ENCODE data around the gene HSPA1B. TPM values are rescaled to one million over a fixed set of nuclear protein-coding genes. Genes with fewer than 3 reads are reported as not detected.

The HSPA1B gene
- total RNA-seq, 1 experiment from 2014 or later: 214 TPM

DNA sequence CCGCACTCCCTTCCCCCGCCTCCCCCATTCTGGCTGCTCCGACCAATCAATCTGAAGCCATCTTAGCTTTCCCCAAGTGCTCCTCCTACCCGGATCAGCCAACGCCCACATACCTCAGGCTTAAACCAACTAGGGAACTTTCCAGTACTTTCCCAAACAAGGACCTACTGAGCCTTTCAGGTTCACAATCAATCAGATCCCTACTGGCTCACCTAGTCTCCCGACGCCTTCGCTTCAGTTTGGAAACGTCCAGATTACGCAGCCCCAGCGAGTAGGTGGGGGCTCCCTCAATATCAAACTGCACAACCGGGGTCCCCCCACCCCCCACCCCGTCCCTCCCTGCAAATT lies 12.9 kb upstream of the HSPA1B start:
- Histone ChIP-seq H3K27ac (ENCODE audit: low read depth, low read length) (peak overlapping the region; percentile 81), H3K4me2 (ENCODE audit: low read length) (peak overlapping the region; percentile 63), H3K4me3 (replicated peaks in 1 of 2; ENCODE audit: low read depth in 1 of 2, low read length in 2 of 2) (no peak overlapping the region), H3K9me2 (ENCODE audit: insufficient read depth) (no peaks in the 10 kb centered on the region), H3K36me3 (ENCODE audit: control insufficient read depth in 1 of 2, insufficient read depth in 2 of 2, low read length in 2 of 2) (no peaks in the 10 kb centered on the region), H3K27me3 (ENCODE audit: insufficient read depth, low read length) (no peaks in the 10 kb centered on the region), H3K4me1 (ENCODE audit: control insufficient read depth in 1 of 2, insufficient read depth in 2 of 2, low read length in 2 of 2) (peaks cover 25 to 29% of the 10 kb centered on the region in 2 experiments), H2AFZ (ENCODE audit: low read depth, low read length, poor library complexity, severe bottlenecking) (no peak overlapping the region), H3K79me2 (ENCODE audit: insufficient read depth, low read length) (no peaks in the 10 kb centered on the region), H3K9me3 (ENCODE audit: control insufficient read depth in 1 of 2, insufficient read depth in 1 of 2, low read depth in 1 of 2, low read length in 2 of 2) (peaks cover 0 to 5% of the 10 kb centered on the region in 2 experiments; a peak in 1 of 4 replicates), H4K20me1 (ENCODE audit: insufficient read depth) (no peaks in the 10 kb centered on the region), H3K9ac (ENCODE audit: low read length) (peak overlapping the region; percentile 41)
- POLR2A ChIA-PET: interaction anchor here (0.7 to 3.3 kb wide), 4 partner anchors 13 to 112 kb away, joined by 3 to 24 read pairs (median 4); partner anchors contain the start of genes ABHD16A and HSPA1B
- BruUV-seq (replicated peaks): no TSS peak
- CTCF ChIA-PET: interaction anchor here (0.6 to 0.9 kb wide), 3 partner anchors 24 to 1024 kb away, joined by 3 to 4 read pairs (median 3); partner anchors contain the start of gene TAP2
- DNase-seq (ENCODE audit: low read depth, low spot score): peak; percentile 90
- TF ChIP-seq SRF (IDR thresholded peaks at IDR 0.05; ENCODE audit: low read depth) (no peak), YY1 (IDR thresholded peaks at IDR 0.05; ENCODE audit: extremely low read depth, insufficient replicate concordance, low read depth, low read length) (peak; percentile 45), EGR1 (IDR thresholded peaks at IDR 0.05; ENCODE audit: low read depth) (peak; percentile 61; the same call in 1 of the 2 replicates), EZH2phosphoT487 (IDR thresholded peaks at IDR 0.05; ENCODE audit: borderline replicate concordance) (no peak), POLR2AphosphoS5 (IDR thresholded peaks at IDR 0.05; ENCODE audit: low read depth, low read length) (peak; percentile 50; the same call in 1 of the 2 replicates)
- RAD21 ChIA-PET (ENCODE audit: low non-redundant PET in 1 of 2, low total read pairs in 2 of 2, uncharacterized antibody in 2 of 2, unreplicated experiment in 2 of 2): no interaction called here
- ATAC-seq: peak; percentile 91
- intact Hi-C loops (cut with micrococcal nuclease): no loop called here

DNA sequence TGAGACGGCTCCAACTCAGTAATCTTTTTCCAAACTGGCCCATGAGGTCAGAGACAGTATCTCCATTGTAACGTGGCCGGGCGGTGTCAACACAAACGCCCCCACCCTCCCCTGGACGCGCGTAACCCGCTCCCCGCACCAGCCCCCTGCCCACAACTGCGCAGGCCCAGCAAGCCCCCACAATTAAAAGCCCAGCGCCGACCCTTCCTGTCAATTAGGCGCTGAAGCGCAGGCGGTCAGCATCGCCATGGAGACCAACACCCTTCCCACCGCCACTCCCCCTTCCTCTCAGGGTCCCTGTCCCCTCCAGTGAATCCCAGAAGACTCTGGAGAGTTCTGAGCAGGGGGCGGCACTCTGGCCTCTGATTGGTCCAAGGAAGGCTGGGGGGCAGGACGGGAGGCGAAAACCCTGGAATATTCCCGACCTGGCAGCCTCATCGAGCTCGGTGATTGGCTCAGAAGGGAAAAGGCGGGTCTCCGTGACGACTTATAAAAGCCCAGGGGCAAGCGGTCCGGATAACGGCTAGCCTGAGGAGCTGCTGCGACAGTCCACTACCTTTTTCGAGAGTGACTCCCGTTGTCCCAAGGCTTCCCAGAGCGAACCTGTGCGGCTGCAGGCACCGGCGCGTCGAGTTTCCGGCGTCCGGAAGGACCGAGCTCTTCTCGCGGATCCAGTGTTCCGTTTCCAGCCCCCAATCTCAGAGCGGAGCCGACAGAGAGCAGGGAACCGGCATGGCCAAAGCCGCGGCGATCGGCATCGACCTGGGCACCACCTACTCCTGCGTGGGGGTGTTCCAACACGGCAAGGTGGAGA lies 12.3 kb upstream of the HSPA1B start, which contains the start of the genes HSPA1A and HSPA1L:
HSPA1A (plus strand) TSS at position 519 of the 814 bp plus-strand sequence; CDS start at position 733, 214 bp downstream.
HSPA1L (minus strand) TSS at position 259 of the 814 bp plus-strand sequence. CDS start 3,311 bp downstream, outside the sequence.
- ChIA-PET CTCF (interaction anchor here (0.6 to 0.9 kb wide), 2 partner anchors 749 to 1023 kb away, joined by 3 to 4 read pairs; partner anchors contain the start of gene TAP2), RAD21 (ENCODE audit: low non-redundant PET in 1 of 2, low total read pairs in 2 of 2, uncharacterized antibody in 2 of 2, unreplicated experiment in 2 of 2) (no interaction called here), POLR2A (interaction anchor here (0.9 to 3.3 kb wide), 3 partner anchors 12 to 112 kb away, joined by 3 to 24 read pairs (median 4); partner anchors contain the start of genes ABHD16A and HSPA1B)
- Histone ChIP-seq H3K27ac (ENCODE audit: low read depth, low read length) (peak within 1 kb of the TSS; percentile 81), H3K9ac (ENCODE audit: low read length) (peak within 1 kb of the TSS; percentile 67), H3K9me3 (ENCODE audit: control insufficient read depth in 1 of 2, insufficient read depth in 1 of 2, low read depth in 1 of 2, low read length in 2 of 2) (peaks cover 0 to 5% of the 10 kb centered on the region in 2 experiments; a peak in 1 of 4 replicates), H3K36me3 (ENCODE audit: control insufficient read depth in 1 of 2, insufficient read depth in 2 of 2, low read length in 2 of 2) (no peaks in the 10 kb centered on the region), H3K79me2 (ENCODE audit: insufficient read depth, low read length) (no peaks in the 10 kb centered on the region), H3K27me3 (ENCODE audit: insufficient read depth, low read length) (no peaks in the 10 kb centered on the region), H3K4me3 (replicated peaks in 1 of 2; ENCODE audit: low read depth in 1 of 2, low read length in 2 of 2) (peak within 1 kb of the TSS; percentile 32 to 54), H3K4me1 (ENCODE audit: control insufficient read depth in 1 of 2, insufficient read depth in 2 of 2, low read length in 2 of 2) (peaks cover 29 to 33% of the 10 kb centered on the region in 2 experiments), H3K4me2 (ENCODE audit: low read length) (peak within 1 kb of the TSS; percentile 79), H2AFZ (ENCODE audit: low read depth, low read length, poor library complexity, severe bottlenecking) (peak within 1 kb of the TSS; percentile 57), H3K9me2 (ENCODE audit: insufficient read depth) (no peaks in the 10 kb centered on the region), H4K20me1 (ENCODE audit: insufficient read depth) (no peaks in the 10 kb centered on the region)
- no TSS peak for BruUV-seq (replicated peaks)
- intact Hi-C loops (cut with micrococcal nuclease): no loop called here
- DNase-seq (ENCODE audit: low read depth, low spot score): no peak
- ATAC-seq: no peak
- TF ChIP-seq SIN3A (IDR thresholded peaks at IDR 0.05; ENCODE audit: low read depth) (no peak), CEBPB (IDR thresholded peaks at IDR 0.05; ENCODE audit: low read depth) (no peak), JUND (IDR thresholded peaks at IDR 0.05) (no peak), ZFX (IDR thresholded peaks at IDR 0.05) (no peak), POLR2AphosphoS5 (IDR thresholded peaks at IDR 0.05; ENCODE audit: low read depth, low read length) (no peak), CBX3 (IDR thresholded peaks at IDR 0.05; ENCODE audit: low read depth) (no peak), EZH2 (IDR thresholded peaks at IDR 0.05) (no peak), TCF7L2 (IDR thresholded peaks at IDR 0.05; ENCODE audit: borderline replicate concordance, extremely low read depth, insufficient read depth, insufficient read length) (no peak), EZH2phosphoT487 (IDR thresholded peaks at IDR 0.05; ENCODE audit: borderline replicate concordance) (no peak)
- TF ChIP-seq, protein P1, sequence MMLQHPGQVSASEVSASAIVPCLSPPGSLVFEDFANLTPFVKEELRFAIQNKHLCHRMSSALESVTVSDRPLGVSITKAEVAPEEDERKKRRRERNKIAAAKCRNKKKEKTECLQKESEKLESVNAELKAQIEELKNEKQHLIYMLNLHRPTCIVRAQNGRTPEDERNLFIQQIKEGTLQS (IDR thresholded peaks at IDR 0.05): no peak
- TF ChIP-seq, protein P2, sequence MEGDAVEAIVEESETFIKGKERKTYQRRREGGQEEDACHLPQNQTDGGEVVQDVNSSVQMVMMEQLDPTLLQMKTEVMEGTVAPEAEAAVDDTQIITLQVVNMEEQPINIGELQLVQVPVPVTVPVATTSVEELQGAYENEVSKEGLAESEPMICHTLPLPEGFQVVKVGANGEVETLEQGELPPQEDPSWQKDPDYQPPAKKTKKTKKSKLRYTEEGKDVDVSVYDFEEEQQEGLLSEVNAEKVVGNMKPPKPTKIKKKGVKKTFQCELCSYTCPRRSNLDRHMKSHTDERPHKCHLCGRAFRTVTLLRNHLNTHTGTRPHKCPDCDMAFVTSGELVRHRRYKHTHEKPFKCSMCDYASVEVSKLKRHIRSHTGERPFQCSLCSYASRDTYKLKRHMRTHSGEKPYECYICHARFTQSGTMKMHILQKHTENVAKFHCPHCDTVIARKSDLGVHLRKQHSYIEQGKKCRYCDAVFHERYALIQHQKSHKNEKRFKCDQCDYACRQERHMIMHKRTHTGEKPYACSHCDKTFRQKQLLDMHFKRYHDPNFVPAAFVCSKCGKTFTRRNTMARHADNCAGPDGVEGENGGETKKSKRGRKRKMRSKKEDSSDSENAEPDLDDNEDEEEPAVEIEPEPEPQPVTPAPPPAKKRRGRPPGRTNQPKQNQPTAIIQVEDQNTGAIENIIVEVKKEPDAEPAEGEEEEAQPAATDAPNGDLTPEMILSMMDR (IDR thresholded peaks at IDR 0.05 in 2 of 3, conservative IDR thresholded peaks at IDR 0.05 in 1 of 3; ENCODE audit: borderline replicate concordance in 1 of 3, insufficient read depth in 1 of 3, low read depth in 2 of 3, low read length in 2 of 3): no peak
